Measurements from ENCODE around the gene NRXN3. TPM values are rescaled to one million over a fixed set of nuclear protein-coding genes. Genes with fewer than 3 reads are reported as not detected.

NRXN3 gene
- total and polyA plus RNA-seq, 2 experiments from 2014 or later, result 1.0 to 1.8 TPM

- H3K79me2 ChIP-seq (replicated peaks; ENCODE audit: insufficient read depth), result no peaks in the 10 kb centered on the region
- DNase-seq (ENCODE audit: low spot score), result no peak
- no peaks in the 10 kb centered on the region for H3K36me3 ChIP-seq (ENCODE audit: insufficient read depth)
- H2AFZ ChIP-seq, result no peak overlapping the region
- no peaks in the 10 kb centered on the region for H4K20me1 ChIP-seq (replicated peaks; ENCODE audit: insufficient read depth)
- H3K27ac ChIP-seq (ENCODE audit: low read depth), result no peak overlapping the region
- no peaks in the 10 kb centered on the region for H3K9me2 ChIP-seq (ENCODE audit: insufficient read depth)
- Mint-ChIP-seq H3K36me3 (ENCODE audit: low read depth) (no peaks in the 10 kb centered on the region), H3K27me3 (ENCODE audit: insufficient read depth, low read depth, poor library complexity) (peaks cover 4% of the 10 kb centered on the region), H3K9me3 (no peaks in the 10 kb centered on the region), H3K4me3 (no peak overlapping the region), H3K4me1 (peaks cover 10% of the 10 kb centered on the region; the same call in 2 of the 3 replicates), H3K27ac (no peak overlapping the region)
- no peak for ATAC-seq
- H3K4me1 ChIP-seq (ENCODE audit: insufficient read depth), result no peaks in the 10 kb centered on the region
- H3K4me3 ChIP-seq, result no peak overlapping the region
- no peaks in the 10 kb centered on the region for H3K27me3 ChIP-seq (ENCODE audit: insufficient read depth)
- TF ChIP-seq ETS1 (IDR thresholded peaks at IDR 0.05) (no peak), EZH2 (IDR thresholded peaks at IDR 0.05; ENCODE audit: low read depth, unreplicated experiment) (no peak), CREB1 (CRISPR knock-in tag; IDR thresholded peaks at IDR 0.05; ENCODE audit: low read depth) (no peak), CTCF (conservative IDR thresholded peaks at IDR 0.05; ENCODE audit: low read depth in 2 of 2) (no peak)
- no peaks in the 10 kb centered on the region for H3F3A ChIP-seq (replicated peaks; ENCODE audit: low read depth)
- no peak overlapping the region for H3K4me2 ChIP-seq
These were observed 535.8 kb downstream of the NRXN3 start for GRCh38 chr14:78705989-78706388.

GRCh38 chr14:78709795-78710557, 539.8 kb downstream of the NRXN3 start:
- peaks cover under 1% of the 10 kb centered on the region for H3K27me3 Mint-ChIP-seq (ENCODE audit: insufficient read depth, low read depth, poor library complexity)
- H2AFZ ChIP-seq, result no peak overlapping the region
- no peaks in the 10 kb centered on the region for H3K36me3 ChIP-seq (ENCODE audit: insufficient read depth)
- no peak overlapping the region for H3K4me2 ChIP-seq
- no peak overlapping the region for H3K27ac ChIP-seq (ENCODE audit: low read depth)
- TF ChIP-seq POLR2AphosphoS5 (IDR thresholded peaks at IDR 0.05; ENCODE audit: low read depth) (no peak), CREB1 (CRISPR knock-in tag; IDR thresholded peaks at IDR 0.05; ENCODE audit: low read depth) (no peak), EZH2phosphoT487 (IDR thresholded peaks at IDR 0.05; ENCODE audit: unreplicated experiment) (no peak), ZNF331 (CRISPR knock-in tag; IDR thresholded peaks at IDR 0.05; ENCODE audit: low read depth) (no peak), REST (IDR thresholded peaks at IDR 0.05; ENCODE audit: unreplicated experiment) (no peak), ETS1 (IDR thresholded peaks at IDR 0.05) (no peak), EZH2 (IDR thresholded peaks at IDR 0.05; ENCODE audit: low read depth, unreplicated experiment) (no peak), NANOG (IDR thresholded peaks at IDR 0.05; ENCODE audit: borderline replicate concordance) (no peak), CTCF (conservative IDR thresholded peaks at IDR 0.05; ENCODE audit: low read depth in 2 of 2) (no peak), STAT1 (IDR thresholded peaks at IDR 0.05; ENCODE audit: unreplicated experiment) (no peak), ZNF114 (CRISPR knock-in tag; IDR thresholded peaks at IDR 0.05) (no peak), JUNB (IDR thresholded peaks at IDR 0.05; ENCODE audit: unreplicated experiment) (no peak)
- H3K4me3 Mint-ChIP-seq, result no peak overlapping the region
- H3K4me1 ChIP-seq (ENCODE audit: insufficient read depth), result no peaks in the 10 kb centered on the region
- ATAC-seq (no peak), DNase-seq (ENCODE audit: low spot score) (no peak)
- no peaks in the 10 kb centered on the region for H3K9me2 ChIP-seq (ENCODE audit: insufficient read depth)
- no peaks in the 10 kb centered on the region for H3K27me3 ChIP-seq (ENCODE audit: insufficient read depth)
- H3K27ac Mint-ChIP-seq, result no peak overlapping the region
- H4K20me1 ChIP-seq (replicated peaks; ENCODE audit: insufficient read depth), result no peaks in the 10 kb centered on the region
- no peak overlapping the region for H3K4me3 ChIP-seq
- no peaks in the 10 kb centered on the region for H3F3A ChIP-seq (replicated peaks; ENCODE audit: low read depth)
- peaks cover 10% of the 10 kb centered on the region; the same call in 2 of the 3 replicates for H3K4me1 Mint-ChIP-seq
- no peaks in the 10 kb centered on the region for H3K36me3 Mint-ChIP-seq (ENCODE audit: low read depth)
- no peaks in the 10 kb centered on the region for H3K79me2 ChIP-seq (replicated peaks; ENCODE audit: insufficient read depth)
- H3K9me3 Mint-ChIP-seq, result no peaks in the 10 kb centered on the region; the same call in 2 of the 3 replicates

Data from GM23338 (cell line).